Activated T-helper 1 cell treated with anti-CD3 and anti-CD28 coated beads, Interleukin-2, amount 50 U/mL, for 16 hours (primary cell): ENCODE data around the gene TRIM43.
"Not testable (repeated sequence)": the region's sequence is repeated elsewhere in the genome, so short reads cannot be mapped to it uniquely, and the experiment has no call there.

ENCODE experiments used
- DNase-seq, 2 donors: peaks; one replicate each; pipeline ENCODE4 v3.0.0-alpha.2; 2020; ENCODE audit warnings: low read depth in 1 of 2, low spot score in 1 of 2

The TRIM43 gene

DNA sequence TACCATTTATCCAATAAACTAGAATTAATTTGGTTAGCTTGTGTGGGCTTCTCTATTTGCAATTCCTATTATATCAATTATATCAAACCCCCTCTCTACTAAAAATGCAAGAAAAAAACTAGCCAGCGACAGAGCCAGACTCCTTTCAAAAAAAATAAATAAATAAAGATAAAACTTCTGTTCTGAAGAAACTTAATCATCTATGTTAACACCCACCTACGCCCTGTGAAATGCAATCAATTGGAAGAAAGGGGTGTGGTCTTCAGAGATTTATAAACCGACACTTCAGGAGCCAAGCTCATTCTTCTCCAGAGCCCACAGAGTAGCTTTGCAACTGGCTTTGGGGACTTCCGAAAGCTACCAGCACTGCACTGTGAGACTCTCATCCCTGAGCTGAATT is at the start of gene TRIM43:
Gene TRIM43 (plus strand): TSS at position 301 of the 400 bp plus-strand sequence. CDS start 2,023 bp downstream, outside the sequence.
- DNase-seq: not testable (repeated sequence)

DNA sequence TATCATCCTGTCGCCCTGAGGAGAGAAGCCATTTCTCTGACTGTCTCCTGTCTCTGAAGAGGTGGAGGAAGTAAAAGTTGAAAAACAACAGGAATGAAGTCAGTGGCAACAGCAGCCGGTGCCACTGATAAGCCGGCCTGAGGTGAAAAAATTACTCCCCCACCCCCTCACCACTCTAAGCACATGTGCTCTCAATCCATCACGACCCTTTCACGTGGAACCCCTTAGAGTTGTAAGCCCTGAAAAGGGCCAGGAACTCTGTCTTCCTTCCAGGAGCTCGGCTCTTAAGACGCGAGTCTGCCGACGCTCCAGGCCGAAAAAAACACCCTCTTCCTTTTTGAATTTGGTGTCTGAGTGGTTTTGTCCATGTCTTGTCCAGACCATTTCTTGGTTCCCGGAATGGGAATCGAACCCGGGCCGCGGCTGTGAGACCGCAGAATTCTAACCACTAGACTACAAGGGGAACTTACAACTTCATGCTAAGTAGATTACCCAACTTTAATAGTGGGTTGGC is 40.7 kb upstream of the TRIM43 start:
- DNase-seq: no peak

DNA sequence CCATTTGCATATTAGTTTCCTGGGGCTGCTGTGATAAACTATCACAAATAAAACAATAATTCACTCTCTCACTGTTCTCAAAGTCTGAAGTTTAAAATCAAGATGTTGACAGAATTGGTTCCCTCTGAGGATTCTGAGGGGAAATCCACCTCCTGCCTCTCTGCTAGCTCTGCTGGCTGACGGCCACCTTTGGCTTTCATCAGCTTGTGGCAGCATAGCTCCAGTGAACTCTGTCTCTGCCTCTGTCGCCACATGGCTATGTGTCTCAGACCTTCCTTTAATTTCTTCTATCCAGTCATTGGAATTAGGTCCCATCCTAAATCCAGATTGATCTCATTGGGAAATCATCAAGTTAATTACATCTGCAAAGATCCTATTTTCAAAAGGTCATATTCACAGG is 38.9 kb upstream of the TRIM43 start:
- no peak for DNase-seq

DNA sequence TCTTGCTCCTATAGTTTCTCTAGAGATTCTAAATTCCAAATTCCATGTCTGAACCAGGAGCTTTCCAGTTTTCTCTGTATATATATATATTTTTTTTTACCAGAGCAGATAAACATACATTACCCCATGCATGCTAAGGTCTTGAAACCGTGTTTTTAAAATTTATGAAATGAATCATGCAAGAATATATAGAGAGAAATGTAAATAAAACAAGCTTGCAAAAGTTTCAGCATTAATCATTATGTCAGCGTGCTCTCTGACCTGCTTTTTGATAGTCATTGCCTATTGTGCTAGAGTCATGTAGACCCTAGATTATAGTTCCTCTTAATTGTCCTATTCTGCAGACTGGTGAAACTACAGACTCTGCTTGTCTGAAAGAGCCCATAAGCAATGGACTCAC is 22.6 kb upstream of the TRIM43 start:
- DNase-seq: no peak

DNA sequence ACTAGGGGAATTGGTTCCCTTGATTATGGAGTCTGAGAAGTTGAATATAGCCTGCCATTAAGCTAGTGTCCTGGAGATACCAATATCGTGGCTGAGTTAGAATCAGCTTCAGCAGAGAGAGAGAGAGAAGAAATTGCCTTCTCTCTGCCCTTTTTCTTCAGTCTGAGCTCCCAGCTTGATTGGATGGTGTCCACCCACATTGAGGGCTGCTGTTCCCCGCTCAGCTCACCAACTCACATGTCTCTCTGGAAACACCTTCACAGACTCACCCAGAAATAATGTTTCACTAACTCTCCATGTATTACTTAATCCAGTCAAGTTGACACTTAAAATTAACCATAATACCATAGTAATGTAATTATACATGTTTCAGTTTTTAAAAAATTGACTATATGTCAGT is 17.9 kb upstream of the TRIM43 start:
- no peak for DNase-seq

DNA sequence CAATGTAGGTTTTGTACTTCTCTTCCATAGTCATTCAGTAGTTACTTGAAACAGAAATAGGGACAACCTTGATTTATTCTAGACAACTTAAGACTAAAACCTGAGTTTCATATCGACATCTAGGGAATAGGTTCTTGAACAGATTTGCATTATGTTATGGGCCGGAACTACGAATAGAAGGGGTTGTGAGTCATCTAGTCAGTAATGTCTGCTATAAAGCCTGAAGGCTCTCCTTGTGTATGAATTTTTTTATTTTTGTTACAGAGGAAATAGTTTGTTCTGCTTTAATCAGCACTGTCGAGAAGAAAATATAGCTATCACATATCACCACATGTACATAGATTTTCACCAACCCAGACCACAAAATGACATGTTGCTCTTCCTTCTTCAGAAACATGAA is 17.3 kb upstream of the TRIM43 start:
- no peak for DNase-seq

DNA sequence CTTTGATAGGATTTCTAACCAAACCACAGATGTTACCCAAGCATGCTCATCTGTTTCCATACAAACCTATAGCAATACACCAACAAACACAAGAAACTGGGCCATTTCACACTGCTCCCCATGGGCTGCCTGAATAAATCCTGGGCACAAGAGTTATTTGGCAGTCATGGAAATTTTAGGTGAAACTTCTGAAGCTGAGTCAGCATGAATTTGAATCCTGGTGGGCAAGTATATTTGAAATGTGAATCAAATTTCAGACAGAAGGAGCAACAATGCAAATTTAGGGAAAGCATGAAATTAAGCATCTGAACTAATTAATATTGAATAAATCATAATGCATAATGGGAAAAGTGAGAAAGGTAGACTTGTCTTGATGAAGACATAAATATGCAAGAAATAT is 15.9 kb upstream of the TRIM43 start:
- no peak for DNase-seq

DNA sequence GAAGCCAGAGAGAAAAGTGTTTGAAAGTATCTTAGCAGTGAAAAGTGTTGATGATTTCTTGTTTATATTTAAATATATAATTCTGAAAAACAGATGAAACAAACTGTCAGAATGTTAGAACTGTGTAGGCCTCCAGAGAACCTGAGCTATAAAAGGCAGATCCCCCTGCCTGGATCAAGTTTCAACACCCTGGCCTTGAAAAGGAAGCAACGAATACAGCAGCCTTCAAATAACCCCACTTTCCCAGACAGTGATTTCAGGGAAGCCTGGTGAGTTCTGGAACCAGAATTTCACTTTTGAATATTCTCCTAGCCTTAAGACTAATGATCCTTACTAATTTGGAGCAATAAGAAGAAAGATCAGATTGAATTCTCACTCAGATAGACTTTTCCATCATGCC is 13.3 kb upstream of the TRIM43 start:
- no peak for DNase-seq

DNA sequence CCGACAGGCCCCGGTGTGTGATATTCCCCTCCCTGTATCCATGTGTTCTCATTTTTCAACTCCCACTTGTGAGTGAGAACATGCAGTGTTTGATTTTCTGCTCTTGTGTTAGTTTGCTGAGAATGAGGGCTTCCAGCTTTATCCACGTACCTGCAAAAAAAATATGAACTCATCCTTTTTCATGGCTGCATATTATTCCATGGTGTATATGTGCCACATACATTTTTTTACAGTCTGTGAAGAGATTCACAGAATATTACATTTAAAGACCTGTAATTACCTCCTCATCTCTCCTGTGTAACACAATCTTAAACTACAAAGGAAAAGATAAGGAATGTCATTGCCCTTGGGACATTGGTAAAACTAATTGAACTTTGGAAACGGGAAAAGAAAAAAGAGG is 8.3 kb upstream of the TRIM43 start:
- not testable (repeated sequence) for DNase-seq

DNA sequence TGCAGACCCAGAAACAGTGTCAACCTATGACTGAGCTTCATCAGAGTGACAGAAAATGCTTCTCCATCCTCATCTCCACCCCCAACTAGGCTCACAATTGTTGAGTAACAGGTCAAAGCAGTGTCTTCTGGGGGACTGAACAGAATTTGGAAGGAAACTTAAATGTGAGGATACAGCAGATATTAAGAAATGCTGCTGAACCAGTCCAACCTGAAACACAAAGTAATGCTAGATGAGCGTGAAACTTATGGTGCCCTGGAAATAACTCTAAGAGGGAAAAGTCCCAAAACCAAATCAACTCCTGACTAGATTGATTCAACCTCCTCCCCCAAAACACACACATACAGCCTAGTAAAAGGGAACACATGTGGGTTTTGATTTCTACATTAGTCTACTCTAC is 7.5 kb upstream of the TRIM43 start:
- DNase-seq: not testable (repeated sequence)

DNA sequence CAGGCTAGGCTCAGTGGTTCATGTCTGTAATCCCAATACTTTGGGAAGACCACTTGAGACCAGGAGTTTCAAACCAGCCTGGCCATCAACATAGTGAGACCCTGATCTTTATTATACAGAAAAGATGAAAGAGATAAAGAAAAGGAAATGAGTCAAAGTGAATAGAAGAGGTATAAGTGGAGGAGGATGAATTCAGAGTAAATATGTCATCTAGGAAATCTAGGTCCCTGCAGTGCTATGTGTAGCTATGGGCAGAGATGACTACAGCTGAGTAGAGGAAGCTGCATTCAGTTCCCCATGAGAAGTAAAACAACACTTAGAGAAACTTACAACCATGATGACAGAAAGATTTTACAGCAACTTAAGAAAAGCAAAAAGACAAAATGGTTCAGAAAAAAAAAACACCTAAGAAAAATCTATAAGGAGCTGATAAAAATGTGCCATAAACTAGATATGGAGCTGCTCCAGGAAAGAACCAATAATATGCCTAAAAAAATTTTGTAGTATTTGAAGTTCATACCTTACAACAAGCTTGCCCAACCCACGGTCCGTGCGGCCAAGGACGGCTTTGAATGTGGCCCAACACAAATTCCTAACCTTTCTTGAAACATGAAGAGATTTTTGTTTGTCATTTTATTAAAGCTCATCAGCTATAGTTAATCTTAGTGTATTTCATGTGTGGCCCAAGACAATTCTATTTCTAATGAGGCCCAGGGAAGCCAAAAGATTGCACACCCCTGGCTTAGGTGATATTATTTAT is 1.8 kb upstream of the TRIM43 start:
- DNase-seq: not testable (repeated sequence)

DNA sequence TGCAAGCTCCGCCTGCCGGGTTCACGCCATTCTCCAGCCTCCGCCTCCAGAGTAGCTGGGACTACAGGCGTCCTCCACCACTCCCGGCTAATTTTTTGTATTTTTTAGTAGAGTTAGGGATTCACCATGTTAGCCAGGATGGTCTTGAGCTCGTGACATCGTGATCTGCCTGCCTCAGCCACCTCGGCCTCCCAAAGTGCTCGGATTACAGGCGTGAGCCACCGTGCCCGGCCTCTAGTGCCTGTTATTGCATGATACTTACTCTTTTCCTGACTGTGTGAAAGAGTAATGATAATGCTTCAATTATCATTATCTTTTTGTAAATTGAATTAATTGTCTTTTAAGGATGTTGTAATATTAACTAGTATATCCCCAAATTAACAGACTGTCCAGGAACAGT is 1.2 kb downstream of the TRIM43 start:
- not testable (repeated sequence) for DNase-seq

DNA sequence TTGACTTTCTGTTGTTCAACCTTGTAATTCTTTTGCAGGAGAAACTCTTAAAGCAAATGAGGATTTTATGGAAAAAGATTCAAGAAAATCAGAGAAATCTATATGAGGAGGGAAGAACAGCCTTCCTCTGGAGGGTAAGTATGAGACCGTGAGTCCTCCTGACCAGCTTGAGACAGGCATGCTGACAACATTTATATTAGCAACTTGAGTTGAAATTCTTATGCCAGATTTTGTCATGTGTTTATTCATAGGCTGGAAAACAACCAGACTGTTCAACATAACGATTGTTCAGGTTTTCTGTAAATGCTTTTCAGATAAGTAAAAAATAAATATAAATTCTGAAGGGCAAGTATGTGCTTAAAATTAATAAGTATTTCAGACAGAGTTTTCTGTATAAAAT is 3.2 kb downstream of the TRIM43 start:
- not testable (repeated sequence) for DNase-seq

DNA sequence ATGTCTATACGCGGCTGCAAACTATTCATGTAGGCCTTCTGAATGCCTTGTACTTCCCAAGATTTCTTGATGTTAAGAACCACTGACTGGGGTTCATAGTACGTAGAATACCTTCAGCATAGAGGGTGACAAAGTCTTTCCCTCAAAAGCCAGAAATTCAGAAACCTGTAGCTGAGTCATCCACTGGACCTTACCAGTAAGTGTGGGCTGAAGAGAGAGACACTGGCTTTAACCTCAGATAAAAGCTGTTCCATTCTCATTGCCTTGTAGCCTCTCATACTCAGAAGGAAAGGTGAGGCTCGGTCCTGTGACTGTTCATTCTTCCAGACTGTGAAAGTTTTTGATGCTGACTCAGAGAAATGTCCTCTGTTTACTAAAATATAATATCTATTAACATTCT is 9.5 kb downstream of the TRIM43 start:
- not testable (repeated sequence) for DNase-seq

DNA sequence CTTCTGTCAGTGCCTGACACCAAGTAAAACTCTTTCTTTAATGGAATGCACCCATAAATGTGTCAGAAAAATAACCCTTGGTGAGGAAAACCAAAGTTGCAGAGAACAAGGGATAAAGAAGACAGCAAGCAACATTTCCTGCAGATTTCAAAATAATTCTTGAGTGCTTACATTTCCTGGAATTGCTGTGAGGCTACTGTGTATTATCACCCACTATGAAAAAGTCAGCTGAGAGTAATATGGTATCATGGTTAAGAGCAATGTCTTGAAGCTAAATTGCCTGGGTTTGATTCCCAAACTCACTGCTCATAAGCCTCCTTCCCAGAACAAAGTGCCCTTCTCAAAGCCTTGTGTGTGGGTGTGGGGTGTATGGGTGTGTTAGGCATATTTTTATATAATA is 10.3 kb downstream of the TRIM43 start:
- not testable (repeated sequence) for DNase-seq

DNA sequence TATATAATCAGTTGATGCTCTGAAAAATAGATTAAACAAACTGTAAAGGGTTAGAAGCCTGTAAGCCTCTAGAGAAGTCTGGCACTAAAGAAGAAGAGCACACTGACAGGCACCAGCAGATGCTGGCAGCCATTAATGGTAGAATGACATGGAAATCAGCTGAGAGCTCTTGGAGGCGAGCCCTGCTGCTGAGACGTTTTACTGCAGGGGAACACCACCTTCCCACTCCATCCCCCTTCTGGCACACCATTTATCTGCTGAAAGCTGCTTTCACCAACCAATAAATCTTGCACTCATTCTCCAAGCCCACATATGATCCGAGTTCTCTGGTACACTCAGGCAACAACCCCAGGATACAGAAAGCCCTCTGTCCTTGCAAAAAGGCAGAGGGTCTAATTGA is 16.6 kb downstream of the TRIM43 start:
- not testable (repeated sequence) for DNase-seq

DNA sequence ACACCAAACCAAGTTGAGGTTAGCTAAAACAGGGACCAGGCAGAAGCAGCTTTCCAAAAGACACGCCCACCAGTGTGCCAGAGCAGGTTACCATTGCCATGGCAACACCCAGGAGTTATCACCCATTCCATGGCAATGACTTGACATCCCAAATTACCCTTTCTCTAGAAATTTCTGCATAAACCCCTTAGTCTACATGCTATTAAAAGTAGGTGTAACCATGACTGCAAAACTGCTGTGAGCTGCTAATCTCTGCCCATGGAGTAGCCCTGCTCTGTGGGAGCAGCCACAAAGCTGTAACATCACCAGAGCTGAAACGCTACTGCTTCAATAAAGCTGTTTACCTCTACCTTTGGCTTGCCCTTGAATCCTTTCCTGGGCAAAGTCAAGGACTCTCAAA is 18.0 kb downstream of the TRIM43 start:
- not testable (repeated sequence) for DNase-seq

DNA sequence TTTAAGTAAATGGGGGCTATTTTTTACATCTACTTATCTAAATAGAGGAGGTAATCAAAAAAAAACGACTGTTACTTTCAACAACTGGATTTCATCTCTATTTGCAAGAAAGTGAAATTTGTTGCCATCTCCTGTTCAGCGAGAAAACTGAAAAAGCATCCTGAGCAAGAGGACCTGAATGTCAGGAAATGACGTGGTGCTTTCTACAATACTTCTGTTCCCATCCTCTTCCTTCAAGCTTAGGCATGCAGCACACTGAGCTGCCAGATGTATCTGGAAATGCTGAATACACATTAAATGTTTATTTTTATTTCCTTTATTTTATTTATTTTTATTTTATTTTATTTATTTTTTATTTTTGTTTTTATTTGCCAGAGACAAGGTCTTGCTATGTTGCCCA is 21.2 kb downstream of the TRIM43 start:
- not testable (repeated sequence) for DNase-seq

DNA sequence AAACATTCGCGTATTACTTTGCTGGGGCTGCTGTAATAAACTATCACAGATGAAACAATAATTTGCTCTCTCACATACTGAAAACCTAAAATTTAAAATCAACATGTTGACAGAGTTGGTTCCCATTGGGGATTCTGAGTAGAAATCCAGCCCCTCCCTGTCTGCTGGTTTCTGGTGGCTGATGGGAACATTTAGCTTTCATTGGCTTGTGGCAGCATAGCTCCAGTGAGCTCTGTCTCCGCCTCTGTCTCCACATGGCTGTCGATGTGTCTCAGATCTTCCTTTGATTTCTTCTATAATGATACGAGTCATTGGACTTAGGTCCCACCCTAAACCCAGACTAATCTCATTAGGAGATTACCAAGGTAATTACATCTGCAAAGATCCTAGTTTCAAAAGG is 30.9 kb downstream of the TRIM43 start:
- not testable (repeated sequence) for DNase-seq

DNA sequence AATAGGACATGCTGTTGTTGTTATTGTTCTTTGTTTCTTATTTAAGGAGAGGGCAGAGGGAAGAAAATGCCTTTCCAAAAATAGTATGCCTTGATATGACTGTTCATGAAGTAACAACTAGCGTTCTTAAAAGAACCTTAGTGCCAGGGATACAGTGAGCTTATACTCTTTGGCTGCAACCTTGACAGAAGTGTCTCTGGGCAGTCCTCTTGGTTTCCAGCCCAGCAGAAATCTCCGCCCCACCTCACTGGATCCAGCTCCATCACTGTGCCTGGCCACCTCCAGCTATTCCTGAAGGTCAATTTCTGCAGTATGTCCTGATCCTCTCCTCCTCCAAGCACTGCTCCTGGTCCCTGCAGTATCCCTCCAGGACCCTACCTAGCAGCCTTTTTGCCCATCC is 39.2 kb downstream of the TRIM43 start:
- not testable (repeated sequence) for DNase-seq

DNA sequence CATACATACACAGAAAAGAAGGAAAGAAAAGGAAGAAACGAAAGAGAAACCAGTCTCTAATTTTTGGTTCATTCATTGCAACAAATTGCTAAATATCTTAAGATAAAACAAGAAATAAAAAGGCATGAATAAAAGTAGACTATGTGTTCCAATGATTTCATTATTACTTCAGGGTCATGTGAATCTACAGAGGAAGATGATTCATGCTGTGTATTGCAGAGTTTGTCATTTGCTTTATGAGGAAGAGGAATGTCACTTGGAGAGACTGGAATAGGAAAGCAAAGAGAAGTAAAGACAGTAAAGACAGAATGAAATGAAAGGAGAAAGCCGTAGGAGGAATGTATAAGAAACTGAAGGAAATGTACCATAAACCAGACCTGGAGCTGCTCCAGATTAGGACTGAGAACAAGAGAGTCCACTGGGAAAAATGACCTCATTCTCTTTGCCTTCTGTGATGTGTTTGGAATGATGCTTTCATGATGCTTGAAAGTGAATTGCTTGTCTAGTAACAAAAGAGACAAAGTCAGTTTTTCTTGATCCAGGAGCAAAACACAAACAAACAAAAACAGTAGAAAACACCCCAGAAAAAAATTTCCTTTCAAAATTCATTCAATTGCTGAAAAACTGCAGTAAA is 41.9 kb downstream of the TRIM43 start:
- not testable (repeated sequence) for DNase-seq

DNA sequence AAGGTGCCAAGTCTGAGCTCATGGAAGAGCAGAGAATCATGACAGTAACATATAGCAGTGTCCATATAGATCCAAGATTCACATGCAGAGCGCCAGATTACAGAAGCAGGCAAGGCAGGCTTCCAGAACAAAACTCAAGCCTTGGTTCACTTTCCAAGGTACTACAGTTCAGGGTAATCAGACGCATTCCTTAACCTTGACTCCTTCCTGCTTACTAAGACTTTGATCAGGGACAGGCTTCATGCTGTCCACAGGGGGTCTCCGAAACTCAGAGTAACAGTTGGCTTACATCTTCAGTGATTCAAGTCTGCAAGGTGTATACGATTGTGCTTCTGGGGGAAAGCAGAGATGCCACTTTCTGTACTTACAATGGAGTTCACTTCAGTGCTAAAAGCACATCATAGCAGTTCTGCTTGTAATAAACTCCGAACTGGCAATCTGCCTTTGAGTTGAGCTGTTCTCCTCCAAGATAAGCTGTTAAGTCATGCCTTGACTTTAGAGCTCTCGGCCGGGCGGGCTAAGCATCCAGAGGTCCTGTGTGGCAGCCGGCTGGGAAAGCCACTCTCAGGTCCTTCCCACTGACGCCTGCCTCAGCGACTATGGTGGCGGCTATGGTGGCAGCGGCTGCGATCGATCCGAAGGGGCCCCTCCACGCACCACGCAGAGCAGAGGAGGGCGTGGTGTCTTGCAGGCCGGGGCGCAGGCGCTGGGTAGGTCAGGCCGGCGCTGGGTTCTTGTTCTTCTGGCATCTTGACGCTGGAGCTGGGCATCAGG is 48.9 kb downstream of the TRIM43 start:
- not testable (repeated sequence) for DNase-seq
